Heart left ventricle (tissue), 13 donors: ENCODE measurements around the gene IRAK2.

Experiments
- CTCF ChIP-seq, 12 donors: fragments of 200-600 bp; sonication (generic) in 4 of 12; IDR thresholded peaks; one replicate each; pipeline versions ENCODE4 v1.5.0 to v1.8.0; 2018 to 2022; ENCODE audit warnings: antibody characterized with exemption in 12 of 12, mild to moderate bottlenecking in 5 of 12
- POLR2A ChIP-seq, 2 donors: fragments of 450-650 bp; IDR thresholded peaks; one replicate each; pipeline ENCODE4 v1.6.1; 2017; ENCODE audit warnings: antibody characterized with exemption in 2 of 2, mild to moderate bottlenecking in 2 of 2, moderate library complexity in 2 of 2
- donor health status: ischemic (EF 13 %, LVEDD 7.1; RV severe dilation, severe dysfunction).
- donor health status: DM: no; HTN: yes; CAD: no.
- donor health status: DM: no; HTN: no; CAD: no.
- donor health status: ischemic (EF 25% LVEDD 6.9; RV normal size, moderate dysfunction).
- donor health status: ischemic (EF 25% LVEDD 5.7; RV mildly dilated, moderate dysfunction).
- donor health status: ischemic (EF 35%, LVEDD 5.7; RV mildly dilated, moderate dysfunction).
- donor health status: nonischemic (EF 11% LVEDD 7.7; RV severe dilation, severe dysfunction).
- donor health status: DM: yes; HTN: yes; CAD: no.
- donor health status: PGD.
- donor health status: ischemic (EF 29% LVEDD 5.4; RV normal size, mild dysfunction).
- donor health status: nonischemic (EF 23%, LVEDD 6.1; RV moderate dilation, normal function).

GRCh38 chr3:10281951-10282350 is 117.2 kb downstream of the IRAK2 start:
- TF ChIP-seq CTCF (IDR thresholded peaks at IDR 0.05) (no peak), POLR2A (IDR thresholded peaks at IDR 0.05) (no peak)
